ENCODE results near the gene IQCK.

The IQCK gene

GRCh38 chr16:19722269-19722952, 4.3 kb downstream of the IQCK start:
- no peak for DNase-seq

- DNase-seq: no peak
Observed at GRCh38 chr16:19722981-19723380, 4.9 kb downstream of the IQCK start.

- no peak for DNase-seq
Observed at GRCh38 chr16:19728636-19728965, 10.5 kb downstream of the IQCK start.

- DNase-seq: no peak
Observed at GRCh38 chr16:19733551-19733950, 15.5 kb downstream of the IQCK start.

- no peak for DNase-seq
Observed at GRCh38 chr16:19735074-19735867, 17.2 kb downstream of the IQCK start.

GRCh38 chr16:19737306-19738038, 19.4 kb downstream of the IQCK start:
- no peak for DNase-seq

- no peak for DNase-seq
Observed at GRCh38 chr16:19741354-19741753, 23.3 kb downstream of the IQCK start.

- no peak for DNase-seq
Observed at GRCh38 chr16:19743816-19744159, 25.7 kb downstream of the IQCK start.

GRCh38 chr16:19744670-19745069, 26.6 kb downstream of the IQCK start:
- DNase-seq: no peak

GRCh38 chr16:19745286-19746010, 27.4 kb downstream of the IQCK start:
- no peak for DNase-seq

GRCh38 chr16:19746561-19746960, 28.5 kb downstream of the IQCK start:
- DNase-seq: no peak

GRCh38 chr16:19748389-19749168, 30.5 kb downstream of the IQCK start:
- no peak for DNase-seq

- DNase-seq: no peak
Observed at GRCh38 chr16:19749571-19750080, 31.6 kb downstream of the IQCK start.

- no peak for DNase-seq
Observed at GRCh38 chr16:19751478-19752385, 33.7 kb downstream of the IQCK start.

- DNase-seq: no peak
Observed at GRCh38 chr16:19753815-19754643, 36.0 kb downstream of the IQCK start.

- no peak for DNase-seq
Observed at GRCh38 chr16:19754644-19755036, 36.6 kb downstream of the IQCK start.

- no peak for DNase-seq
Observed at GRCh38 chr16:19755268-19755667, 37.2 kb downstream of the IQCK start.

- no peak for DNase-seq
Observed at GRCh38 chr16:19757026-19757425, 39.0 kb downstream of the IQCK start.

GRCh38 chr16:19757762-19758595, 39.9 kb downstream of the IQCK start:
- no peak for DNase-seq

Measured in activated naive CD4-positive, alpha-beta T cell treated with Interleukin-2 at 50 U/mL for 16 hours (primary cell).